ENCODE results near the gene SLC44A3.

GRCh38 chr1:94828251-94828650 is 8.1 kb downstream of the SLC44A3 start:
- TF ChIP-seq, protein P1, sequence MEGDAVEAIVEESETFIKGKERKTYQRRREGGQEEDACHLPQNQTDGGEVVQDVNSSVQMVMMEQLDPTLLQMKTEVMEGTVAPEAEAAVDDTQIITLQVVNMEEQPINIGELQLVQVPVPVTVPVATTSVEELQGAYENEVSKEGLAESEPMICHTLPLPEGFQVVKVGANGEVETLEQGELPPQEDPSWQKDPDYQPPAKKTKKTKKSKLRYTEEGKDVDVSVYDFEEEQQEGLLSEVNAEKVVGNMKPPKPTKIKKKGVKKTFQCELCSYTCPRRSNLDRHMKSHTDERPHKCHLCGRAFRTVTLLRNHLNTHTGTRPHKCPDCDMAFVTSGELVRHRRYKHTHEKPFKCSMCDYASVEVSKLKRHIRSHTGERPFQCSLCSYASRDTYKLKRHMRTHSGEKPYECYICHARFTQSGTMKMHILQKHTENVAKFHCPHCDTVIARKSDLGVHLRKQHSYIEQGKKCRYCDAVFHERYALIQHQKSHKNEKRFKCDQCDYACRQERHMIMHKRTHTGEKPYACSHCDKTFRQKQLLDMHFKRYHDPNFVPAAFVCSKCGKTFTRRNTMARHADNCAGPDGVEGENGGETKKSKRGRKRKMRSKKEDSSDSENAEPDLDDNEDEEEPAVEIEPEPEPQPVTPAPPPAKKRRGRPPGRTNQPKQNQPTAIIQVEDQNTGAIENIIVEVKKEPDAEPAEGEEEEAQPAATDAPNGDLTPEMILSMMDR (IDR thresholded peaks at IDR 0.05), result no peak
- no peak for TF ChIP-seq POLR2A (IDR thresholded peaks at IDR 0.05)
- TF ChIP-seq EP300 (IDR thresholded peaks at IDR 0.05), result no peak

All from ovary (tissue), 3 donors.